Measurements from ENCODE around the gene HGS. TPM values are rescaled to one million over a fixed set of nuclear protein-coding genes. Genes with fewer than 3 reads are reported as not detected.

HGS gene
- total and polyA plus RNA-seq, 2 of the 8 experiments (the other 6 are each of a cell fraction or from before 2014, with no cell fraction given), result 80.8 to 99.7 TPM

GRCh38 chr17:81644976-81645952 lies 38.5 kb upstream of the HGS start:
- Histone ChIP-seq H2AFZ (ENCODE audit: low read length) (no peak overlapping the region), H3K9me3 (ENCODE audit: insufficient read depth in 2 of 2, low read depth in 1 of 2, low read length in 1 of 2) (no peaks in the 10 kb centered on the region), H4K20me1 (replicated peaks in 1 of 2; ENCODE audit: control insufficient read depth in 1 of 2, insufficient read depth in 2 of 2, low read length in 2 of 2) (peaks cover 0 to 2% of the 10 kb centered on the region in 2 experiments), H3K14ac (ENCODE audit: insufficient read length) (no peak overlapping the region), H3K79me2 (ENCODE audit: control insufficient read depth in 1 of 2, insufficient read depth in 2 of 2, low read length in 2 of 2) (no peaks in the 10 kb centered on the region), H2BK15ac (ENCODE audit: low read length) (peak overlapping the region; percentile 84; the same call in 1 of the 2 replicates), H4K5ac (ENCODE audit: insufficient read length, low read depth, low read length) (no peak overlapping the region), H3K56ac (replicated peaks; ENCODE audit: insufficient read length, low read depth, low read length) (no peak overlapping the region), H3K4me3 (ENCODE audit: extremely low read depth in 1 of 4, insufficient read depth in 2 of 4, low read depth in 3 of 4, low read length in 4 of 4) (no peak overlapping the region), H3K23me2 (ENCODE audit: low read depth, low read length) (peaks cover 10% of the 10 kb centered on the region), H4K8ac (ENCODE audit: extremely low read depth, insufficient read depth, low read length) (no peak overlapping the region), H3K23ac (ENCODE audit: insufficient read length) (no peak overlapping the region), H3K27me3 (replicated peaks in 1 of 4; ENCODE audit: control insufficient read depth in 3 of 4, extremely low read depth in 1 of 4, insufficient read depth in 3 of 4, low read length in 3 of 4) (peaks cover 2 to 15% (median 9%) of the 10 kb centered on the region in 4 experiments; a peak in 5 of 7 replicates), H2BK5ac (ENCODE audit: low read depth, low read length) (no peak overlapping the region), H2BK20ac (ENCODE audit: low read length) (no peak overlapping the region; the same call in 1 of the 2 replicates), H3K9ac (replicated peaks in 1 of 4; ENCODE audit: extremely low read depth in 1 of 4, low read depth in 3 of 4, low read length in 3 of 4) (no peak overlapping the region), H2AK5ac (ENCODE audit: low read depth, low read length) (peak overlapping the region; percentile 7; the same call in 1 of the 2 replicates), H3K27ac (ENCODE audit: low read depth, low read length) (no peak overlapping the region), H3K18ac (ENCODE audit: extremely low read depth, low read length) (no peak overlapping the region), H3K4me1 (replicated peaks in 1 of 4; ENCODE audit: control insufficient read depth in 3 of 4, insufficient read depth in 4 of 4, low read length in 3 of 4) (peaks cover 0 to 14% (median 1%) of the 10 kb centered on the region in 4 experiments; a peak in 4 of 7 replicates), H2BK120ac (replicated peaks; ENCODE audit: low read depth, low read length) (no peak overlapping the region), H3K79me1 (ENCODE audit: low read depth, low read length) (peaks cover 3% of the 10 kb centered on the region; the same call in 1 of the 2 replicates), H2BK12ac (ENCODE audit: low read depth, low read length) (no peak overlapping the region), H3K36me3 (ENCODE audit: control insufficient read depth in 2 of 4, insufficient read depth in 4 of 4, low read length in 3 of 4) (peaks cover 0 to 3% (median 1%) of the 10 kb centered on the region in 4 experiments; a peak in 3 of 8 replicates), H4K91ac (replicated peaks; ENCODE audit: insufficient read length, low read length) (no peak overlapping the region), H3K4me2 (ENCODE audit: insufficient read depth in 1 of 2, low read depth in 2 of 2, low read length in 2 of 2) (no peak overlapping the region), H3K4ac (replicated peaks; ENCODE audit: insufficient read length, low read depth, low read length) (peak overlapping the region; percentile 38)
- ChIA-PET CTCF (ENCODE audit: partially characterized antibody) (interaction anchor here (0.6 to 3.5 kb wide), 4 partner anchors 15 to 284 kb away, joined by 3 to 9 read pairs (median 3); no protein-coding TSS in a partner anchor), POLR2A (ENCODE audit: partially characterized antibody) (interaction anchor here (1.1 to 4.4 kb wide), 3 partner anchors 12 to 19 kb away, joined by 3 to 23 read pairs (median 16); partner anchors contain the start of gene PDE6G)
- DNase-seq (ENCODE audit: low read depth in 1 of 2, low spot score in 2 of 2) (no peak), FAIRE-seq (no peak)
- WGBS, 2 experiments (ENCODE audit: extremely low coverage in 1 of 2, insufficient coverage in 1 of 2, insufficient read length in 1 of 2, insufficient replicate concordance in 2 of 2, low coverage in 1 of 2, low lambda C conversion rate in 2 of 2, missing lambda C conversion rate in 1 of 2), result 89% methylated on average over 29 of the region's 29 CpGs; no CpG with 5 or more reads in 1 of the 2 experiments
- TF ChIP-seq FOSL1 (IDR thresholded peaks at IDR 0.05; ENCODE audit: insufficient read depth, low read depth, low read length) (no peak), SIX5 (IDR thresholded peaks at IDR 0.05; ENCODE audit: low read depth, low read length) (no peak), ZNF274 (IDR thresholded peaks at IDR 0.05; ENCODE audit: borderline replicate concordance, extremely low read depth, low read length) (no peak), HDAC6 (IDR thresholded peaks at IDR 0.05; ENCODE audit: low read depth, low read length) (no peak), CBX5 (IDR thresholded peaks at IDR 0.05; ENCODE audit: low read depth, low read length) (no peak), MAX (IDR thresholded peaks at IDR 0.05) (no peak), POLR2AphosphoS5 (IDR thresholded peaks at IDR 0.05; ENCODE audit: low read depth, low read length) (no peak), CTCF (IDR thresholded peaks at IDR 0.05; ENCODE audit: control extremely low read depth in 1 of 3, insufficient read depth in 1 of 3, low read depth in 1 of 3, low read length in 3 of 3) (no peak)

Data from H1 (cell line).